Natural killer cell (primary cell): Measurements from ENCODE around the gene ZFYVE19. TPM values are rescaled to one million over a fixed set of nuclear protein-coding genes. Genes with fewer than 3 reads are reported as not detected.

Experiments used
- ATAC-seq, 3 donors: fragments of 150-1000 bp in 2 of 3; fragments of 200-7000 bp in 1 of 3; cut with Tn5 transposase; 1 replicate in 1 of 3; 2 replicates in 2 of 3; pipeline ENCODE4 v1.10.0; 2021; ENCODE audit warnings: mild to moderate bottlenecking in 2 of 3, moderate library complexity in 2 of 3
- DNase-seq, 2 donors: peaks; one replicate each; pipeline versions ENCODE4 v3.0.0 to v3.0.0-alpha.2; 2013 to 2021; ENCODE audit warnings: mixed read lengths in 1 of 2
- H3K27ac ChIP-seq: one replicate; pipeline ENCODE4 v1.5.1; 2013; ENCODE audit warnings: mild to moderate bottlenecking, low read length
- H3K27me3 ChIP-seq: one replicate; pipeline ENCODE4 v1.6.1; 2013; ENCODE audit warnings: low read length; ENCODE audit not compliant: control insufficient read depth, insufficient read depth
- H3K36me3 ChIP-seq: one replicate; pipeline ENCODE4 v1.6.1; 2013; ENCODE audit warnings: low read length; ENCODE audit not compliant: control insufficient read depth, insufficient read depth
- H3K4me1 ChIP-seq: one replicate; pipeline ENCODE4 v1.6.1; 2013; ENCODE audit warnings: low read length; ENCODE audit not compliant: control insufficient read depth, insufficient read depth
- H3K4me3 ChIP-seq: one replicate; pipeline ENCODE4 v1.5.1; 2013; ENCODE audit warnings: low read length
- H3K9me3 ChIP-seq: one replicate; pipeline ENCODE4 v1.6.1; 2013; ENCODE audit warnings: low read length; ENCODE audit not compliant: control insufficient read depth, insufficient read depth
- H3K27ac Mint-ChIP-seq, 2 donors: one replicate each; pipeline ENCODE4 v1.8.0; 2022; ENCODE audit warnings: mild to moderate bottlenecking in 2 of 2, mixed read lengths in 2 of 2, moderate library complexity in 1 of 2
- H3K27me3 Mint-ChIP-seq, 2 donors: one replicate each; pipeline ENCODE4 v1.8.0; 2022; ENCODE audit warnings: low read depth in 2 of 2, mixed read lengths in 2 of 2
- H3K36me3 Mint-ChIP-seq: one replicate; pipeline ENCODE4 v1.8.0; 2022; ENCODE audit warnings: mixed read lengths
- H3K4me1 Mint-ChIP-seq, 2 donors: one replicate each; pipeline ENCODE4 v1.8.0; 2022; ENCODE audit warnings: mixed read lengths in 2 of 2
- H3K4me3 Mint-ChIP-seq: one replicate; pipeline ENCODE4 v1.8.0; 2022; ENCODE audit warnings: mild to moderate bottlenecking, moderate library complexity, mixed read lengths
- H3K9me3 Mint-ChIP-seq, 2 donors: one replicate each; pipeline ENCODE4 v1.8.0; 2022; ENCODE audit warnings: mixed read lengths in 2 of 2
- CTCF ChIP-seq: fragments of 200-600 bp; IDR thresholded peaks from one replicate; pipeline ENCODE4 v1.8.0; 2022; ENCODE audit warnings: antibody characterized with exemption
- WGBS: methylation state at CpG from one replicate; pipeline ENCODE4 v1.1.7; 2013; ENCODE audit warnings: missing lambda C conversion rate; ENCODE audit not compliant: insufficient coverage; 5-methylcytosine and 5-hydroxymethylcytosine counted together
- intact Hi-C: fragments of 100-400 bp; cut with micrococcal nuclease; formaldehyde crosslinking; loops from one replicate; pipeline ENCODE4 v1.14.2; 2022
- total RNA-seq, 4 donors: library from RNA; stranded (reverse); fragments of 120-200 nt in 1 of 4; gene quantifications; one replicate each; pipeline versions ENCODE4 v1.2.3 to v1.2.4, GENCODE V29; 2013 to 2022

ZFYVE19 gene
- total RNA-seq, 3 donors from 2014 or later (not counting 1 experiment from before 2014, with no cell fraction given), result 16.4 to 19.7 (median 18.5) TPM

GRCh38 chr15:40823572-40824343 lies 16.9 kb downstream of the ZFYVE19 start:
- Histone ChIP-seq H3K27ac (no peak overlapping the region), H3K36me3 (no peaks in the 10 kb centered on the region), H3K4me3 (no peak overlapping the region), H3K9me3 (no peaks in the 10 kb centered on the region), H3K27me3 (no peaks in the 10 kb centered on the region), H3K4me1 (no peaks in the 10 kb centered on the region)
- H3K9me3 Mint-ChIP-seq, result no peaks in the 10 kb centered on the region
- DNase-seq, result no peak
- no peak for TF ChIP-seq CTCF
- no CpG with 5 or more reads among the region's 1 CpG for WGBS
- no peaks in the 10 kb centered on the region for H3K36me3 Mint-ChIP-seq
- ATAC-seq, result no peak
- H3K4me1 Mint-ChIP-seq, result no peaks in the 10 kb centered on the region
- peaks cover 0 to 3% of the 10 kb centered on the region in 2 donors for H3K27me3 Mint-ChIP-seq
- intact Hi-C loops, result no loop called here
- H3K4me3 Mint-ChIP-seq, result no peak overlapping the region
- no peak overlapping the region for H3K27ac Mint-ChIP-seq

DNA sequence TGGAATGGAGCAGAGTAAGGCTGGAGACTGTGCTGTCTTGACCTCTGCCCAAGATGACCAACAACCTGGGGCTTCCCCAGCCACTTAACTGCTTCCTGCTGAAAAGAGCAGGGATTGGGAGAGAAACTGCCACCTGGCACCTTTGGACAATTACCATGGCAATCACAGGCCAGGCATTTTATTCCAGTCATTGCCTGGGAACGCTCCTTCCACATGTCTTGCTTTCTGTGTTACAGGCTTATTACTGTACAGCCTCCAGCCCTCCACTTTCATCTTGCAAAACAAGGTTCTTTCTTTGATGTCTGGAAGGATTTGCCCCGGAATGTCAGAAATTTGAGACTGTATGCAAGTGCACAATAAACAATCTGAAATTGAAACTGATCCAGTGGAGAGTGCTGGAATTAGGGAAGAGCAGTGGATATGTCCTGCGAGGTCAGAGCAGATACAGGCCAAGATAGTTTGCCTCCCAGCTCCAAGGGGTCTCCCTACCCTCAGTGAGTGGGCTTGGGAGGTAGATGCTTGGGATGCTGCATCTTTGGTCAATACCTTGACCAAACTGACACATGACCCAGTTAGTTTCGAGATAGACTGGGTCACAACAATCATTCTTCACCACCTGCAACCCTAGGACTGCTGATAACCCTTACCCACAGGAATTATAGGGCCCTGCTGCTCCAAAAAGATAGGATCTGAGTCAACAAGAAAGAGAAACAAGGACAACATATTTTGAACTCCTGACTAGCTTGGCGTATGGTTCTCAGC lies 19.0 kb downstream of the ZFYVE19 start:
- DNase-seq (no peak), ATAC-seq (no peak)
- Mint-ChIP-seq H3K4me1 (no peaks in the 10 kb centered on the region), H3K36me3 (no peaks in the 10 kb centered on the region), H3K27me3 (peaks cover 0 to 3% of the 10 kb centered on the region in 2 donors), H3K4me3 (no peak overlapping the region), H3K9me3 (no peaks in the 10 kb centered on the region), H3K27ac (no peak overlapping the region)
- no peak for TF ChIP-seq CTCF
- intact Hi-C loops, result no loop called here
- no peak overlapping the region for H3K4me3 ChIP-seq
- H3K27ac ChIP-seq, result no peak overlapping the region
- no peaks in the 10 kb centered on the region for H3K36me3 ChIP-seq
- H3K9me3 ChIP-seq, result no peaks in the 10 kb centered on the region
- 78% methylated on average over 5 of the region's 5 CpGs for WGBS
- H3K4me1 ChIP-seq, result no peaks in the 10 kb centered on the region
- no peaks in the 10 kb centered on the region for H3K27me3 ChIP-seq

DNA sequence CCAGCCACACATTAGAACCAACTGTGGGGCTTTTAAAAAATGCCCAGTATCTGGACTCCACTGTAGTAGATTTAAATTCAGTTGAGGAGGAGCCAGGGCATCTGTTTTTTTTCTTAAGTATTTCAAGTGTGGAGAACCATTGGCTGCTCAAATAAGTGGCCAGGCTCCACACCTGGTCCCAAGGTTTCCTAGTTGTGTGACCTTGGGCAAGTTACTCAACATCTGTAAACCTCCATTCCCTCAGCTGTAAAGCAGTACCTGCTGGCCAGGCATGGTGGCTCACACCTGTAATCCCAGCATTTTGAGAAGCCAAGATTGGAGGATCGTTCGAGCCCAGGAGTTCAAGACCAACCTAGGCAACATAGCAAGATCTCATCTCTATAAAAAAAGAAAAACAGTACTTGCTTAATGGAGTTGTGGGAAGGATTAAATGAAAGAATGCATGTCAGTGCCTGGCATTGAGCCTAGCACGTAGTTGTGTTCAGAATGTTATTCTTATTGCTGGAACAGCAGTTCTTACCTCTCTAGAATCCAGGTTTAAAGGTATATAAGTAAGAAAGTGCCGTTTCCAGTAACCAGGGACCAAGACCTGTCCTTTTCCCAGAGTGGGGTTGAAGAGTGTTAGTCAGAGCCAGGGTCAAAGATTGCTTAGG lies 19.7 kb downstream of the ZFYVE19 start:
- Histone ChIP-seq H3K36me3 (no peaks in the 10 kb centered on the region), H3K4me3 (no peak overlapping the region), H3K4me1 (no peaks in the 10 kb centered on the region), H3K27me3 (no peaks in the 10 kb centered on the region), H3K27ac (no peak overlapping the region), H3K9me3 (no peaks in the 10 kb centered on the region)
- 76% methylated on average over 2 of the region's 4 CpGs for WGBS
- no peak for ATAC-seq
- H3K9me3 Mint-ChIP-seq, result no peaks in the 10 kb centered on the region
- no peak overlapping the region for H3K4me3 Mint-ChIP-seq
- no peaks in the 10 kb centered on the region for H3K36me3 Mint-ChIP-seq
- no peak for DNase-seq
- no peaks in the 10 kb centered on the region for H3K4me1 Mint-ChIP-seq
- TF ChIP-seq CTCF, result no peak
- intact Hi-C loops, result no loop called here
- peaks cover 0 to 3% of the 10 kb centered on the region in 2 donors for H3K27me3 Mint-ChIP-seq
- no peak overlapping the region for H3K27ac Mint-ChIP-seq
